ENCODE measurements around the gene SMC6. TPM values are rescaled to one million over a fixed set of nuclear protein-coding genes. Genes with fewer than 3 reads are reported as not detected.

SMC6 gene
- polyA plus RNA-seq, 1 experiment: 18.3 TPM

- POLR2A ChIA-PET: no interaction called here
- no peak for DNase-seq (ENCODE audit: low read depth, low spot score)
- Histone ChIP-seq H3K9me3 (ENCODE audit: control insufficient read depth, insufficient read depth, low read length) (peaks cover 5% of the 10 kb centered on the region), H3K27ac (ENCODE audit: low read depth, low read length) (no peak overlapping the region), H3K27me3 (ENCODE audit: control insufficient read depth, insufficient read depth, low read length) (no peaks in the 10 kb centered on the region), H3K4me3 (ENCODE audit: low read depth, low read length) (no peak overlapping the region)
- TF ChIP-seq CTCF (IDR thresholded peaks at IDR 0.05; ENCODE audit: low read depth, low read length): no peak
- CTCF ChIA-PET: no interaction called here
These were observed 128.2 kb downstream of the SMC6 start for GRCh38 chr2:17625446-17625845.

- H3K9me3 ChIP-seq (ENCODE audit: control insufficient read depth, insufficient read depth, low read length): no peaks in the 10 kb centered on the region; the same call in 1 of the 2 replicates
- no peak overlapping the region for H3K4me3 ChIP-seq (ENCODE audit: low read depth, low read length)
- ChIA-PET POLR2A (no interaction called here), CTCF (interaction anchor here (1.9 to 3.9 kb wide), 2 partner anchors 25 to 49 kb away, joined by 5 to 20 read pairs; no protein-coding TSS in a partner anchor)
- no peak for TF ChIP-seq CTCF (IDR thresholded peaks at IDR 0.05; ENCODE audit: low read depth, low read length)
- H3K27ac ChIP-seq (ENCODE audit: low read depth, low read length): no peak overlapping the region
- H3K27me3 ChIP-seq (ENCODE audit: control insufficient read depth, insufficient read depth, low read length): no peaks in the 10 kb centered on the region
- no peak for DNase-seq (ENCODE audit: low read depth, low spot score)
These were observed 131.8 kb downstream of the SMC6 start for GRCh38 chr2:17621781-17622180.

GRCh38 chr2:17620841-17621240 lies 132.8 kb downstream of the SMC6 start:
- H3K27ac ChIP-seq (ENCODE audit: low read depth, low read length): peak overlapping the region; percentile 39
- no peak for TF ChIP-seq CTCF (IDR thresholded peaks at IDR 0.05; ENCODE audit: low read depth, low read length)
- H3K27me3 ChIP-seq (ENCODE audit: control insufficient read depth, insufficient read depth, low read length): no peaks in the 10 kb centered on the region
- CTCF ChIA-PET: interaction anchor here (3.9 kb wide), 1 partner anchor 26 kb away, joined by 20 read pairs; no protein-coding TSS in a partner anchor
- DNase-seq (ENCODE audit: low read depth, low spot score): no peak
- POLR2A ChIA-PET: no interaction called here
- H3K9me3 ChIP-seq (ENCODE audit: control insufficient read depth, insufficient read depth, low read length): no peaks in the 10 kb centered on the region; the same call in 1 of the 2 replicates
- no peak overlapping the region for H3K4me3 ChIP-seq (ENCODE audit: low read depth, low read length)

DNA sequence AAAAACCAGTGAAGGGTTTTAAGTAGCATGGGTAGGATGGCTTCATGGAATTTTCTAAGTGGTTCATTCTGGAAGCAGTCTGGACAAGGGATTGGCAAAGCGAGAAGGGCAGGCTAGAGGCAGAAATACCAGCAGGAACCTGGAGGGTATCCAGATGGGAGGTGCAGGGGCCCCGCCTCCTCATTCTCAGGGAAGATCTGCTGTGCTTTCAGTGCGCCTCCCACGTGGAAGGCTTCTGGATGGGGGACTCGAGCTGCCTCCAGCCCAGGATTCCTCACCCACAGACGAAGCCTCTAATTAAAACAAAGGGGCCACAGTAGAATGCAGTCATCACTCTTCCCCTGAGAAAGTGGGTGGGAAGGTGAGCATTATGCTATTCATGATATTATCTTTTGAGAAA lies 133.3 kb downstream of the SMC6 start:
- Histone ChIP-seq H3K9me3 (ENCODE audit: control insufficient read depth, insufficient read depth, low read length) (no peaks in the 10 kb centered on the region; the same call in 1 of the 2 replicates), H3K27me3 (ENCODE audit: control insufficient read depth, insufficient read depth, low read length) (no peaks in the 10 kb centered on the region), H3K27ac (ENCODE audit: low read depth, low read length) (no peak overlapping the region), H3K4me3 (ENCODE audit: low read depth, low read length) (no peak overlapping the region)
- ChIA-PET CTCF (interaction anchor here (3.9 kb wide), 1 partner anchor 26 kb away, joined by 20 read pairs; no protein-coding TSS in a partner anchor), POLR2A (no interaction called here)
- TF ChIP-seq CTCF (IDR thresholded peaks at IDR 0.05; ENCODE audit: low read depth, low read length): no peak
- DNase-seq (ENCODE audit: low read depth, low spot score): no peak

GRCh38 chr2:17617955-17618354 lies 135.7 kb downstream of the SMC6 start:
- Histone ChIP-seq H3K27me3 (ENCODE audit: control insufficient read depth, insufficient read depth, low read length) (no peaks in the 10 kb centered on the region), H3K27ac (ENCODE audit: low read depth, low read length) (no peak overlapping the region), H3K9me3 (ENCODE audit: control insufficient read depth, insufficient read depth, low read length) (no peaks in the 10 kb centered on the region; the same call in 1 of the 2 replicates), H3K4me3 (ENCODE audit: low read depth, low read length) (no peak overlapping the region)
- CTCF ChIA-PET: interaction anchor here (1.8 kb wide), 1 partner anchor 28 kb away, joined by 5 read pairs; no protein-coding TSS in a partner anchor
- DNase-seq (ENCODE audit: low read depth, low spot score): no peak
- POLR2A ChIA-PET: no interaction called here
- no peak for TF ChIP-seq CTCF (IDR thresholded peaks at IDR 0.05; ENCODE audit: low read depth, low read length)
